HCT116 (cell line): Measurements from ENCODE around the gene SERPINA3. TPM values are rescaled to one million over a fixed set of nuclear protein-coding genes. Genes with fewer than 3 reads are reported as not detected.

Source experiments
- ATAC-seq: fragments of 200-7000 bp; cut with Tn5 transposase; 2 replicates; pipeline ENCODE4 v1.9.1; 2020; ENCODE audit warnings: mild to moderate bottlenecking, moderate library complexity
- BruUV-seq: library from RNA; stranded (reverse); fragments of 400-500 nt; replicated peaks from 2 replicates; lab custom pipeline; 2021; lab: Mats Ljungman, UMichigan
- CTCF ChIA-PET: fragments of 300-600 bp; sonication (Branson Sonifier 250); formaldehyde crosslinking; loops from one replicate; lab custom pipeline; 2021; ENCODE audit warnings: antibody characterized with exemption; lab: Charles Lee
- POLR2A ChIA-PET: fragments of 300-600, 350-600 bp; sonication (Branson Sonifier 250); formaldehyde crosslinking; loops from one replicate; lab custom pipeline; 2021; ENCODE audit warnings: antibody characterized with exemption; lab: Charles Lee
- RAD21 ChIA-PET, 2 experiments: fragments of 300-600 bp; sonication (Branson Sonifier 250); formaldehyde crosslinking; loops; one replicate each; lab custom pipeline; 2023; ENCODE audit warnings: low total read pairs in 2 of 2; ENCODE audit not compliant: uncharacterized antibody in 2 of 2, unreplicated experiment in 2 of 2, low non-redundant PET in 1 of 2; lab: Charles Lee
- DNase-seq: peaks from one replicate; pipeline ENCODE4 v3.0.0-alpha.2; 2010; ENCODE audit warnings: low read depth, low spot score
- H2AFZ ChIP-seq: fragments of 200-600 bp; shearing (Covaris generic), sonication (generic); 2 replicates; pipeline ENCODE4 v1.6.1; 2017; ENCODE audit warnings: low read depth, mixed run types, mixed read lengths, antibody characterized with exemption, low read length; ENCODE audit not compliant: poor library complexity, severe bottlenecking
- H3K27ac ChIP-seq: 2 replicates; pipeline ENCODE4 v1.5.1; 2012; ENCODE audit warnings: low read depth, low read length
- H3K27me3 ChIP-seq: fragments of 200-600 bp; sonication (generic); 2 replicates; pipeline ENCODE4 v1.6.1; 2016; ENCODE audit warnings: mixed run types, low read length, mixed read lengths; ENCODE audit not compliant: insufficient read depth
- H3K36me3 ChIP-seq, 2 experiments: fragments of 200-500 bp in 1 of 2; fragments of 200-600 bp in 1 of 2; sonication (Bioruptor generic) in 1 of 2; sonication (generic) in 1 of 2; 2 replicates each; pipeline versions ENCODE4 v1.5.1 to v1.6.1; 2014 to 2016; ENCODE audit warnings: low read length in 2 of 2, inconsistent platforms in 1 of 2, mixed read lengths in 1 of 2, mixed run types in 1 of 2; ENCODE audit not compliant: insufficient read depth in 2 of 2, control insufficient read depth in 1 of 2
- H3K4me1 ChIP-seq, 2 experiments: fragments of 200-600 bp in 1 of 2; sonication (generic) in 1 of 2; 2 replicates each; pipeline versions ENCODE4 v1.5.1 to v1.6.1; 2012 to 2017; ENCODE audit warnings: low read length in 2 of 2, inconsistent platforms in 1 of 2, mild to moderate bottlenecking in 1 of 2, mixed read lengths in 1 of 2, mixed run types in 1 of 2, moderate library complexity in 1 of 2; ENCODE audit not compliant: insufficient read depth in 2 of 2, control insufficient read depth in 1 of 2
- H3K4me2 ChIP-seq: fragments of 200-600 bp; sonication (generic); 2 replicates; pipeline ENCODE4 v1.6.1; 2017; ENCODE audit warnings: mixed run types, low read length, mixed read lengths
- H3K4me3 ChIP-seq, 2 experiments: fragments of 200-600 bp in 1 of 2; sonication (generic) in 1 of 2; replicated peaks in 1 of 2; 2 replicates each; pipeline ENCODE4 v1.5.1; 2011 to 2016; ENCODE audit warnings: low read length in 2 of 2, control low read depth in 1 of 2, low read depth in 1 of 2, mild to moderate bottlenecking in 1 of 2, mixed read lengths in 1 of 2, mixed run types in 1 of 2
- H3K79me2 ChIP-seq: fragments of 200-600 bp; sonication (generic); 2 replicates; pipeline ENCODE4 v1.6.1; 2017; ENCODE audit warnings: mild to moderate bottlenecking, mixed run types, low read length, moderate library complexity, mixed read lengths; ENCODE audit not compliant: insufficient read depth
- H3K9ac ChIP-seq: fragments of 200-600 bp; sonication (generic); 2 replicates; pipeline ENCODE4 v1.6.1; 2016; ENCODE audit warnings: low read length, mixed read lengths
- H3K9me2 ChIP-seq: fragments of 200-600 bp; sonication (generic), shearing (Covaris generic); 2 replicates; pipeline ENCODE4 v1.6.1; 2017; ENCODE audit warnings: mixed run types, mild to moderate bottlenecking, moderate library complexity; ENCODE audit not compliant: insufficient read depth
- H3K9me3 ChIP-seq, 2 experiments: fragments of 200-500 bp in 1 of 2; fragments of 200-600 bp in 1 of 2; sonication (Bioruptor generic) in 1 of 2; sonication (generic) in 1 of 2; 2 replicates each; pipeline ENCODE4 v1.6.1; 2014 to 2017; ENCODE audit warnings: low read length in 2 of 2, mixed read lengths in 2 of 2, inconsistent platforms in 1 of 2, low read depth in 1 of 2, mild to moderate bottlenecking in 1 of 2, mixed run types in 1 of 2, moderate library complexity in 1 of 2; ENCODE audit not compliant: control insufficient read depth in 1 of 2, insufficient read depth in 1 of 2
- H4K20me1 ChIP-seq: fragments of 200-600 bp; sonication (generic), shearing (Covaris generic); 2 replicates; pipeline ENCODE4 v1.6.1; 2017; ENCODE audit warnings: mixed run types, mild to moderate bottlenecking, moderate library complexity; ENCODE audit not compliant: insufficient read depth
- CBX3 ChIP-seq: IDR thresholded peaks from 2 replicates; pipeline ENCODE4 v1.6.1; 2012; ENCODE audit warnings: low read depth
- CEBPB ChIP-seq: IDR thresholded peaks from 2 replicates; pipeline ENCODE4 v1.6.1; 2012; ENCODE audit warnings: low read depth
- EGR1 ChIP-seq: IDR thresholded peaks from 2 replicates; pipeline ENCODE4 v1.6.1; 2012; ENCODE audit warnings: low read depth
- ELF1 ChIP-seq: IDR thresholded peaks from 2 replicates; pipeline ENCODE4 v1.6.1; 2012; ENCODE audit warnings: low read depth, borderline replicate concordance
- EZH2 ChIP-seq: fragments of 200-600 bp; sonication (generic); IDR thresholded peaks from 2 replicates; pipeline ENCODE4 v1.6.1; 2017; ENCODE audit warnings: antibody characterized with exemption, mixed run types
- EZH2phosphoT487 ChIP-seq: fragments of 200-600 bp; IDR thresholded peaks from 2 replicates; pipeline ENCODE4 v1.6.1; 2018; ENCODE audit warnings: antibody characterized with exemption, borderline replicate concordance
- FOSL1 ChIP-seq: IDR thresholded peaks from 2 replicates; pipeline ENCODE4 v1.6.1; 2012; ENCODE audit warnings: low read depth
- JUND ChIP-seq: IDR thresholded peaks from 2 replicates; pipeline ENCODE4 v1.6.1; 2012
- POLR2A ChIP-seq: IDR thresholded peaks from 2 replicates; pipeline ENCODE4 v1.7.0; 2011; ENCODE audit warnings: borderline replicate concordance; ENCODE audit not compliant: insufficient read depth, insufficient read length; ENCODE audit errors: extremely low read depth
- POLR2AphosphoS5 ChIP-seq: IDR thresholded peaks from 2 replicates; pipeline ENCODE4 v1.6.1; 2011; ENCODE audit warnings: mild to moderate bottlenecking, low read depth, low read length, moderate library complexity
- RAD21 ChIP-seq: IDR thresholded peaks from 2 replicates; pipeline ENCODE4 v1.6.1; 2012; ENCODE audit warnings: low read depth, mild to moderate bottlenecking
- SP1 ChIP-seq: IDR thresholded peaks from 2 replicates; pipeline ENCODE4 v1.6.1; 2012; ENCODE audit warnings: low read depth
- YY1 ChIP-seq: IDR thresholded peaks from 2 replicates; pipeline ENCODE4 v1.6.1; 2011; ENCODE audit warnings: low read length, low read depth, moderate library complexity, mild to moderate bottlenecking; ENCODE audit not compliant: insufficient replicate concordance; ENCODE audit errors: extremely low read depth
- ZFX ChIP-seq: fragments of 450-650 bp; IDR thresholded peaks from 2 replicates; pipeline ENCODE4 v1.6.1; 2017
- ZNF274 ChIP-seq: fragments of 200-500 bp; sonication (Bioruptor generic); IDR thresholded peaks from 2 replicates; pipeline ENCODE4 v1.6.1; 2014; ENCODE audit warnings: mild to moderate bottlenecking, low read depth, low read length, inconsistent platforms
- intact Hi-C: fragments of 100-400 bp; cut with micrococcal nuclease; formaldehyde crosslinking; loops from 2 replicates; pipeline ENCODE4 v1.10.0; 2022
- total RNA-seq: library from RNA; stranded (reverse); gene quantifications from one replicate; pipeline ENCODE4 v1.2.1, GENCODE V29; 2021; ENCODE audit not compliant: unreplicated experiment
- TF ChIP-seq, protein P1 (sequence below): IDR thresholded peaks from 2 replicates; pipeline ENCODE4 v1.6.1; 2011; ENCODE audit warnings: mild to moderate bottlenecking, low read length, moderate library complexity; ENCODE audit not compliant: insufficient replicate concordance; ENCODE audit errors: extremely low read depth
- TF ChIP-seq, protein P2 (sequence below): IDR thresholded peaks from 2 replicates; pipeline ENCODE4 v1.6.1; 2012; ENCODE audit warnings: low read depth
- TF ChIP-seq, protein P3 (sequence below): IDR thresholded peaks from 2 replicates; pipeline ENCODE4 v1.6.1; 2012
- TF ChIP-seq, protein P4 (sequence below): IDR thresholded peaks from 2 replicates; pipeline ENCODE4 v1.6.1; 2012

The SERPINA3 gene
- total RNA-seq, 1 experiment from 2014 or later: 4.3 TPM

DNA sequence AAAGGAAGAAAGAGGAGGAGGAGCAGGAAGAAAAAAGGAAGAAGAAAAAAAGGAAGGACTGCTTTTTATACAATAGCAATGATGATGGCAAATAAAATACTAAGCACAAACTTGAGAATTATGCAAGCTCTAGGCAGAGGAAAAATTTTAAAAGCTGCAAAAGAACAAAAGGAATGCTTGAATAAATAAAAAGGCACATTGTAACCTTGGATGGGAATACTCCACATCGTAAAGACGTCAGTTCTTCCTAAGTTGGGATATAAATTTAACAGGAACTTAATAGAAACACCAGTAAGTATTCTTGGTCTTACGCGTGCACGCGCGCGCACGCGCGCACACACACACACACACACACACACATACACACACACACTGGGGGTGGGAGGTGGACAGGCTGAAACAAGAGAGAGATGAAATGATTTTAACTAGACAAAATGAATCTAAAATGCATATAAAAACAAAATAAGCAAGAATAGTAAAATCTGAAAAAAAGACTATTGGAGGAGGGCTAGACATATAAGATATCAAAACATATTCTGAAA lies 43.0 kb downstream of the SERPINA3 start:
- no peak overlapping the region for H3K27ac ChIP-seq
- no peak for ATAC-seq

DNA sequence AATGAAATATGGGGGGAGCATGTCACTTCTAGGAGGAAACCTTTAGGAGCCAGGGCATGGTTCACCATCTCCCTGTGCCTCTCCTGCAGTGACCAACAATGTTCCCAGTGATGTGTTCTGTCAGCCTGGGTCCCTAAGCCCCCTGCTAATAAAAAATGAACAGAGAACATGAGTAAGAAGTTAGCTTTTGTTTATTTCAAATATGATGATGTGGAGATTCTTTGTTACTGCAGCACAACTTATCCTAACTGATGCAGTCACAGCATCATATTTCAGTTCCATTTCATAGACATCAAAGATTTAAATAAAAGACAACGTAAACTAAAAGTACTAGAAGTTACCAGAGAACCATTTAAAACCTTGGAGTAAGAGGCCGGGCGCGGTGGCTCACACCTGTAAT lies 43.9 kb downstream of the SERPINA3 start:
- H2AFZ ChIP-seq: no peak overlapping the region
- TF ChIP-seq EZH2 (no peak), FOSL1 (no peak), ZFX (no peak), CBX3 (no peak), JUND (no peak), EGR1 (no peak), POLR2AphosphoS5 (no peak)
- TF ChIP-seq, protein P1, sequence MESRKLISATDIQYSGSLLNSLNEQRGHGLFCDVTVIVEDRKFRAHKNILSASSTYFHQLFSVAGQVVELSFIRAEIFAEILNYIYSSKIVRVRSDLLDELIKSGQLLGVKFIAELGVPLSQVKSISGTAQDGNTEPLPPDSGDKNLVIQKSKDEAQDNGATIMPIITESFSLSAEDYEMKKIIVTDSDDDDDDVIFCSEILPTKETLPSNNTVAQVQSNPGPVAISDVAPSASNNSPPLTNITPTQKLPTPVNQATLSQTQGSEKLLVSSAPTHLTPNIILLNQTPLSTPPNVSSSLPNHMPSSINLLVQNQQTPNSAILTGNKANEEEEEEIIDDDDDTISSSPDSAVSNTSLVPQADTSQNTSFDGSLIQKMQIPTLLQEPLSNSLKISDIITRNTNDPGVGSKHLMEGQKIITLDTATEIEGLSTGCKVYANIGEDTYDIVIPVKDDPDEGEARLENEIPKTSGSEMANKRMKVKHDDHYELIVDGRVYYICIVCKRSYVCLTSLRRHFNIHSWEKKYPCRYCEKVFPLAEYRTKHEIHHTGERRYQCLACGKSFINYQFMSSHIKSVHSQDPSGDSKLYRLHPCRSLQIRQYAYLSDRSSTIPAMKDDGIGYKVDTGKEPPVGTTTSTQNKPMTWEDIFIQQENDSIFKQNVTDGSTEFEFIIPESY: no peak
- TF ChIP-seq, protein P2, sequence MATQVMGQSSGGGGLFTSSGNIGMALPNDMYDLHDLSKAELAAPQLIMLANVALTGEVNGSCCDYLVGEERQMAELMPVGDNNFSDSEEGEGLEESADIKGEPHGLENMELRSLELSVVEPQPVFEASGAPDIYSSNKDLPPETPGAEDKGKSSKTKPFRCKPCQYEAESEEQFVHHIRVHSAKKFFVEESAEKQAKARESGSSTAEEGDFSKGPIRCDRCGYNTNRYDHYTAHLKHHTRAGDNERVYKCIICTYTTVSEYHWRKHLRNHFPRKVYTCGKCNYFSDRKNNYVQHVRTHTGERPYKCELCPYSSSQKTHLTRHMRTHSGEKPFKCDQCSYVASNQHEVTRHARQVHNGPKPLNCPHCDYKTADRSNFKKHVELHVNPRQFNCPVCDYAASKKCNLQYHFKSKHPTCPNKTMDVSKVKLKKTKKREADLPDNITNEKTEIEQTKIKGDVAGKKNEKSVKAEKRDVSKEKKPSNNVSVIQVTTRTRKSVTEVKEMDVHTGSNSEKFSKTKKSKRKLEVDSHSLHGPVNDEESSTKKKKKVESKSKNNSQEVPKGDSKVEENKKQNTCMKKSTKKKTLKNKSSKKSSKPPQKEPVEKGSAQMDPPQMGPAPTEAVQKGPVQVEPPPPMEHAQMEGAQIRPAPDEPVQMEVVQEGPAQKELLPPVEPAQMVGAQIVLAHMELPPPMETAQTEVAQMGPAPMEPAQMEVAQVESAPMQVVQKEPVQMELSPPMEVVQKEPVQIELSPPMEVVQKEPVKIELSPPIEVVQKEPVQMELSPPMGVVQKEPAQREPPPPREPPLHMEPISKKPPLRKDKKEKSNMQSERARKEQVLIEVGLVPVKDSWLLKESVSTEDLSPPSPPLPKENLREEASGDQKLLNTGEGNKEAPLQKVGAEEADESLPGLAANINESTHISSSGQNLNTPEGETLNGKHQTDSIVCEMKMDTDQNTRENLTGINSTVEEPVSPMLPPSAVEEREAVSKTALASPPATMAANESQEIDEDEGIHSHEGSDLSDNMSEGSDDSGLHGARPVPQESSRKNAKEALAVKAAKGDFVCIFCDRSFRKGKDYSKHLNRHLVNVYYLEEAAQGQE: no peak
- TF ChIP-seq, all 23 proteins: peak for 0
- Histone ChIP-seq H3K9ac (no peak overlapping the region), H3K4me2 (no peak overlapping the region), H3K27ac (no peak overlapping the region), H3K9me3 (no peaks in the 10 kb centered on the region), H3K27me3 (peaks cover 6% of the 10 kb centered on the region; the same call in 1 of the 2 replicates), H3K4me1 (no peaks in the 10 kb centered on the region), H4K20me1 (no peaks in the 10 kb centered on the region), H3K9me2 (no peaks in the 10 kb centered on the region), H3K79me2 (no peaks in the 10 kb centered on the region), H3K4me3 (no peak overlapping the region), H3K36me3 (no peaks in the 10 kb centered on the region)
- no TSS peak for BruUV-seq
- ChIA-PET RAD21 (no interaction called here), POLR2A (no interaction called here), CTCF (no interaction called here)
- intact Hi-C loops: no loop called here
- ATAC-seq (no peak), DNase-seq (no peak)

More for the DNA sequence above, 43.0 kb downstream of the SERPINA3 start:
- DNase-seq: no peak
- no peaks in the 10 kb centered on the region for H3K9me3 ChIP-seq
- TF ChIP-seq CEBPB: no peak
- no peak for TF ChIP-seq ZNF274
- TF ChIP-seq YY1: no peak
- TF ChIP-seq SP1: no peak
- no peak for TF ChIP-seq POLR2AphosphoS5
- TF ChIP-seq, protein P3, sequence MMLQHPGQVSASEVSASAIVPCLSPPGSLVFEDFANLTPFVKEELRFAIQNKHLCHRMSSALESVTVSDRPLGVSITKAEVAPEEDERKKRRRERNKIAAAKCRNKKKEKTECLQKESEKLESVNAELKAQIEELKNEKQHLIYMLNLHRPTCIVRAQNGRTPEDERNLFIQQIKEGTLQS: no peak
- TF ChIP-seq POLR2A: no peak
- TF ChIP-seq EZH2phosphoT487: no peak
- TF ChIP-seq, protein P4, sequence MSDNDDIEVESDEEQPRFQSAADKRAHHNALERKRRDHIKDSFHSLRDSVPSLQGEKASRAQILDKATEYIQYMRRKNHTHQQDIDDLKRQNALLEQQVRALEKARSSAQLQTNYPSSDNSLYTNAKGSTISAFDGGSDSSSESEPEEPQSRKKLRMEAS: no peak
- no peak for TF ChIP-seq ELF1
- TF ChIP-seq JUND: no peak
- no peak for TF ChIP-seq RAD21
- no peak overlapping the region for H3K4me3 ChIP-seq
- CTCF ChIA-PET: no interaction called here
- no peaks in the 10 kb centered on the region for H3K27me3 ChIP-seq
- H3K4me2 ChIP-seq: no peak overlapping the region
- H3K9me2 ChIP-seq: no peaks in the 10 kb centered on the region
- no peak overlapping the region for H3K9ac ChIP-seq
- no peaks in the 10 kb centered on the region for H3K4me1 ChIP-seq
- no peaks in the 10 kb centered on the region for H3K79me2 ChIP-seq
- RAD21 ChIA-PET: no interaction called here
- no peaks in the 10 kb centered on the region for H3K36me3 ChIP-seq
- no peaks in the 10 kb centered on the region for H4K20me1 ChIP-seq
- intact Hi-C loops: no loop called here
- BruUV-seq: no TSS peak
- POLR2A ChIA-PET: no interaction called here
- H2AFZ ChIP-seq: no peak overlapping the region
